HG02678 (cell line): Measurements from ENCODE around the gene MRPL4.
"Not testable (repeated sequence)": the region's sequence is repeated elsewhere in the genome, so short reads cannot be mapped to it uniquely, and the experiment has no call there.

Experiments used
- ATAC-seq: cut with Tn5 transposase; IDR thresholded peaks from one replicate; pipeline ENCODE4 v1.9.1; 2021; ENCODE audit warnings: mild to moderate bottlenecking, moderate library complexity; ENCODE audit not compliant: unreplicated experiment

The MRPL4 gene

DNA sequence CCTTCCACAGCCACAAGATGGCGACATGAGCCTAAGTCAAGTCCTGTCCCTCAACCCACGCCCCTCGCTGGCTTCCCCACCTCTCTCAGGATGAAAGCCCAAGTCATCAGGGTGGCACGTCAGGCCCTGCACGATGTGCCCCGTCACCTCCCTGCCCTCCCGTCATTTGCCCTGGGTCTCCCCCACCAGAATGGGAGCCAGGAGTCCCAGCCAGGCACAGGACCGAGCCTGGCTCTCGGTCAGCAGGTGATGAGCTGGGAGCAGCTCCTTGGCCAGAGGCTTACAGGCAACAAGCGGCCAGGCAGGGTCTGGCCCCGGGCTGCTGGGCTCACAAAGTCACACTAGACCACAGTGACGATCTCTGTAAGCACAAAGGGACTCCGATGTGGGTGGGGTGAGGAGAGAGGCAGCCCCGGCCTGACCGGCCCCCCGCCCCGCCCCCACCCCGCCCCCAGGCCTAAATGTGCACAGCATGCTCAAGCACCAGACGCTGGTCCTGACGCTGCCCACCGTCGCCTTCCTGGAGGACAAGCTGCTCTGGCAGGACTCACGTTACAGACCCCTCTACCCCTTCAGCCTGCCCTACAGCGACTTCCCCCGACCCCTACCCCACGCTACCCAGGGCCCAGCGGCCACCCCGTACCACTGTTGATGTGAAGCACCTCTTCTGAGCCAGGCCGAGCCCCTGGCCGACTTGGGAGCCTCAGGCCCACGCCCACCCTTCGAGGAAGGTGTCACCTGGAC lies 7.3 kb downstream of the MRPL4 start:
- no peak for ATAC-seq

GRCh38 chr19:10260141-10260584 lies 8.1 kb downstream of the MRPL4 start:
- no peak for ATAC-seq

GRCh38 chr19:10262771-10263170 lies 10.8 kb downstream of the MRPL4 start:
- no peak for ATAC-seq

DNA sequence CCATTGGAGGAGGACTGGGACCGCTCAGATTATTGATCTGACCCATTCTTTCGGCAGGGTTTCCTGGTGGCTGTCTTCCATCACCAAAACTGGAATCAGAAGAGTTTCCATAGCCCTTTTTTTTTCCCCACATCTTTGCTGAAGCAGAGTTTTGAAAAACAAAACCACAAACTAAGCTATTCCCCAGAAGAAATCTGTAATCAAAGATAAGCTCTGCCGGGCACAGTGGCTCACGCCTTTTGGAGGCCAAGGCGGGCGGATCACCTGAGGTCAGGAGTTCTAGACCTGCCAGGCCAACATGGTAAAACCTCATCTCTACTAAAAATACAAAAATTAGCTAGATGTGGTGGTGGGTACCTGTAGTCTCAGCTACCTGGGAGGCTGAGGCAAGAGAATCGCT lies 14.7 kb downstream of the MRPL4 start:
- ATAC-seq: no peak

DNA sequence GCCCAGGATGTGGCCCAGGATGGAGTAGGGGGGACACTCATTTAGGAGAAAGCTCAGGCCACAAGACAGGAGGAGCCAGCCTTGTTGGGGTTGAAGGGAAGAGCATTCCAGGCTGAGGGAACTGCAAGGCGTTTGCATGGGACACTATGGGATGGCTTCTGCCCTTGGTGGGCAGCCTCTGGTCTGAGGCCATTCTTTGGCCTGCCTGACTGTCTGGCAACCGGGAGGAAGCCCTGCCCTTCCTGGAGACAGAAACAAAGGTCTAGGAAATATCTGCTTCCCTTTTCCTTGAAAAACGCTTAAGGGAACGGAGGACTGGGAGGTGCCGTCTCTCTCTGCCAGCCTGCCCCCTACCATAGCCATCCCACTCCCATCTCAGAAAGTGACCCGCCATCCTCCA lies 16.1 kb downstream of the MRPL4 start:
- no peak for ATAC-seq

DNA sequence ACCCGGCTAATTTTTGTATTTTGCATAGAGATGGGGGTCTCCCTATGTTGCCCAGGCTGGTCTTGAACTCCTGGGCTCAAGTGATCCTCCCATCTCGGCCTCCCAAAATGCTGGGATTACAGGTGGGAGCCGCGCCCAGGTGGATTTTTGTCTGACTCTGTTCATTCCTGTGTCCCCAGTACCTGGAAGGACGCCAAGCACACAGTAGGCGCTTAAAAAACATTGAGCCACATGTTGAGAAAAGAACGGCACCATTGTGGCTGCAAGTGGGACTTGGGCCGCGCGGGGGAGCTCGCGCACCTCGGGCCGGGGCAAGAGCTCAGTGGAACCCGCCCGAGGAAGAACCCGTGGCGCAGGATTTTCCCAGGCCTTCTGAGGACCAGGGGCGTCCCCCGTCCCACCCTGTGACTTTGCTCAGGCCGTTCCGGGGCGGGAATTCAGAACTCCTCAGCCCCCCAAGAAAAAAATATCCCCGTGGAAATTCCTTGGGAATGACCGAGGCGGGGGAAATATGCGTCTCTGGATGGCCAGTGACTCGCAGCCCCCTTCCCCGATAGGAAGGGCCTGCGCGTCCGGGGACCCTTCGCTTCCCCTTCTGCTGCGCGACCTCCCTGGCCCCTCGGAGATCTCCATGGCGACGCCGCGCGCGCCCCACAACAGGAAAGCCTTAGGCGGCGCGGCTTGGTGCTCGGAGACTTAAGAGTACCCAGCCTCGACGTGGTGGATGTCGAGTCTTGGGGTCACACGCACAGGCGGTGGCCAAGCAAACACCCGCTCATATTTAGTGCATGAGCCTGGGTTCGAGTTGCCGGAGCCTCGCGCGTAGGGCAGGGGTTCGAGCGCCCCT lies 17.5 kb downstream of the MRPL4 start:
- peak; percentile 41 for ATAC-seq

DNA sequence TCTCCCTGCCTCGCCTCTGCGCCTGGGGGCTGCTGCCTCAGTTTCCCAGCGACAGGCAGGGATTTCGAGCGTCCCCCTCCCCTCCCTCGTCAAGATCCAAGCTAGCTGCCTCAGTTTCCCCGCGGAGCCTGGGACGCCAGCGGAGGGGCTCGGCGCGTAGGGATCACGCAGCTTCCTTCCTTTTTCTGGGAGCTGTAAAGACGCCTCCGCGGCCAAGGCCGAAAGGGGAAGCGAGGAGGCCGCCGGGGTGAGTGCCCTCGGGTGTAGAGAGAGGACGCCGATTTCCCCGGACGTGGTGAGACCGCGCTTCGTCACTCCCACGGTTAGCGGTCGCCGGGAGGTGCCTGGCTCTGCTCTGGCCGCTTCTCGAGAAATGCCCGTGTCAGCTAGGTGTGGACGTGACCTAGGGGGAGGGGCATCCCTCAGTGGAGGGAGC lies 18.2 kb downstream of the MRPL4 start:
- peak; percentile 35 for ATAC-seq

GRCh38 chr19:10270616-10271394 lies 18.8 kb downstream of the MRPL4 start, which contains the start of gene ICAM1:
TSS of gene ICAM1 (plus strand) at chr19:10271120. CDS start at chr19:10271160, 40 bp downstream.
- ATAC-seq: peak; percentile 45

- ATAC-seq: no peak
These were observed 19.6 kb downstream of the MRPL4 start for GRCh38 chr19:10271543-10272086.

GRCh38 chr19:10274589-10274988 lies 22.6 kb downstream of the MRPL4 start:
- ATAC-seq: no peak

DNA sequence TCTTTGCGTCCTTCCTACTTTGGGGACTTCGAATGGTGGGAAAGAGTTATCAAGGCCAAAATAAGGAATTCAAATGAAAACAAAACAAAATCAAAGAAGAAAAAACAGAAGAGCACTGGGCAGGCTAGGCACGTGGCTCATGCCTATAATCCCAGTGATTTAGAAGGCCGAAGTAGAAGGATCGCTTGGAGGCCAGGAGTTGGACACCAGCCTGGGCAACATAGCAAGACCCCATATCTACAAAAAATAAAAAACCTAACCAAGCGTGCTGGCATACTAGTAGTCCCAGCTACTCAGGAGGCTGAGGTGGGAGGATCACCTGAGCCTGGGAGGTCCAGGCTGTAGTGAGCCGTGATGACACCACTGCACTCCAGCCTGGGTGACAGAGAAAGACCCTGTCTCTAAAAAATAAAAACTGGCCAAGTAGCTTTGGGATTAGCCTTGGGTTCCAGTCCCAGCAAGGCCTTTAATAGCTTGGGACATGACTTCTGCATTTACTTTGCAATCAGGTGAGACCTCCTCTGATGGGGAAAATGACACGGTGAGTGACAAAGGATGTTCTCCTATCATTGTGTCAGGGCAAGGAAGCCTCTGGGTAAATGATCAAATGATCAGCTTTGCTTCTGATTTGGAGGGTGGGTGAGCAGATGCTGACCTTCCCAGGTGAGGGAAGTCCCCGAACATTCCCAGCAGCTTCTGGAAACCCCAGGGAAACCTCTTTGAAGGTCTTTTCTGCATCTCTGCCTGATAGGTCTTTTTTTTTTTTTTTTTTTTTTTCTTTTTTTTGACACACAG lies 26.0 kb downstream of the MRPL4 start:
- ATAC-seq: no peak

GRCh38 chr19:10278935-10279334 lies 26.9 kb downstream of the MRPL4 start:
- ATAC-seq: no peak

GRCh38 chr19:10279737-10280442 lies 27.9 kb downstream of the MRPL4 start:
- no peak for ATAC-seq

DNA sequence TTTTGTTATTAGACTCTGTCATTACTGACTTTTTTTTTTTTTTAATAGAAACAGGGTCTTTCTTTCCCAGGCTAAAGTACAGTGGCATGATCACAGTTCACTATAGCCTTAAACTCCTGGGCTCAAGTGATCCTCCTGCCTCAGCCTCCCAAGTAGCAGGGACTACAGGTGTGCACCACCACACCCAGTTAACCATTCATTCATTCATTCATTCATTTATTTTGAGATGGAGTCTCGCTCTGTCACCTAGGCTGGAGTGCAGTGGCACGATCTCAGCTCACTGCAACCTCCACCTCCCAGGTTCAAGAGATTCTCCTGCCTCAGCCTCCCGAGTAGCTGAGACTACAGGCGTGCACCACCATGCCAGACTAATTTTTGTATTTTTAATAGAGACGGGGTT lies 30.0 kb downstream of the MRPL4 start:
- ATAC-seq: not testable (repeated sequence)

DNA sequence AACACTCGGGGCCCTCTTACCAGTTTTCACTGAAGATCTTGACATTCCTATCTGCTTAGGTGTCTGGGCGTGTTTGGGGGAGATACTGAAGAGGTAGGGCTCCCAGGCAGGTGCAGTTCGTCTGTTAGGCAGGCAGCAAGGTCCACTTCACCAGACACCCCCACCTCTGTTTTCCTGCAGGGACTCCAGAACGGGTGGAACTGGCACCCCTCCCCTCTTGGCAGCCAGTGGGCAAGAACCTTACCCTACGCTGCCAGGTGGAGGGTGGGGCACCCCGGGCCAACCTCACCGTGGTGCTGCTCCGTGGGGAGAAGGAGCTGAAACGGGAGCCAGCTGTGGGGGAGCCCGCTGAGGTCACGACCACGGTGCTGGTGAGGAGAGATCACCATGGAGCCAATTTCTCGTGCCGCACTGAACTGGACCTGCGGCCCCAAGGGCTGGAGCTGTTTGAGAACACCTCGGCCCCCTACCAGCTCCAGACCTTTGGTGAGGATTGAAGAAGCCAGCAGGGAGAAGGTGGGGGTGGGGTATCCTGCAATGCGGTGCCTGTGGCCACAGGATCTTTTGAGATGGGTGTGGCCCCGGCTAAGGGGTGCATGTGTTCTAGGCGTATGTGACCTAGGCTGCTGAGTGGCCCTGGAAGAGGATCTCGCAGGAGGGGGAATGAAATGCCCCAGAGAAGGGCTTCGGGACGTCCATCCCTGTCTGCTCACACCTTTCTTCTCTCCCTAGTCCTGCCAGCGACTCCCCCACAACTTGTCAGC lies 31.5 kb downstream of the MRPL4 start:
- no peak for ATAC-seq

- no peak for ATAC-seq
These were observed 32.3 kb downstream of the MRPL4 start for GRCh38 chr19:10284065-10284959.

GRCh38 chr19:10284960-10285278 lies 32.9 kb downstream of the MRPL4 start:
- ATAC-seq: no peak

DNA sequence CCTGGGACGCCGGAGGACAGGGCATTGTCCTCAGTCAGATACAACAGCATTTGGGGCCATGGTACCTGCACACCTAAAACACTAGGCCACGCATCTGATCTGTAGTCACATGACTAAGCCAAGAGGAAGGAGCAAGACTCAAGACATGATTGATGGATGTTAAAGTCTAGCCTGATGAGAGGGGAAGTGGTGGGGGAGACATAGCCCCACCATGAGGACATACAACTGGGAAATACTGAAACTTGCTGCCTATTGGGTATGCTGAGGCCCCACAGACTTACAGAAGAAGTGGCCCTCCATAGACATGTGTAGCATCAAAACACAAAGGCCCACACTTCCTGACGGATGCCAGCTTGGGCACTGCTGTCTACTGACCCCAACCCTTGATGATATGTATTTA lies 33.4 kb downstream of the MRPL4 start:
- no peak for ATAC-seq
